Fibroblast of skin of scalp (primary cell): ENCODE data around the gene NUDCD2. TPM values are rescaled to one million over a fixed set of nuclear protein-coding genes. Genes with fewer than 3 reads are reported as not detected.

Source experiments
- DNase-seq: peaks from one replicate; pipeline ENCODE4 v3.0.0-alpha.2; 2013
- polyA plus RNA-seq, 2 experiments: library from polyadenylated mRNA; unstranded; fragments of 120-200 nt; gene quantifications; one replicate each; pipeline ENCODE4 v1.2.1, GENCODE V29; 2013; ENCODE audit not compliant: insufficient read length in 2 of 2

Gene NUDCD2, protein sequence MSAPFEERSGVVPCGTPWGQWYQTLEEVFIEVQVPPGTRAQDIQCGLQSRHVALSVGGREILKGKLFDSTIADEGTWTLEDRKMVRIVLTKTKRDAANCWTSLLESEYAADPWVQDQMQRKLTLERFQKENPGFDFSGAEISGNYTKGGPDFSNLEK
- 36.1 TPM for polyA plus RNA-seq (2013, experiment 1 of 2; ENCODE audit: insufficient read length)
- polyA plus RNA-seq (2013, experiment 2 of 2; ENCODE audit: insufficient read length) = 37.3 TPM

DNA sequence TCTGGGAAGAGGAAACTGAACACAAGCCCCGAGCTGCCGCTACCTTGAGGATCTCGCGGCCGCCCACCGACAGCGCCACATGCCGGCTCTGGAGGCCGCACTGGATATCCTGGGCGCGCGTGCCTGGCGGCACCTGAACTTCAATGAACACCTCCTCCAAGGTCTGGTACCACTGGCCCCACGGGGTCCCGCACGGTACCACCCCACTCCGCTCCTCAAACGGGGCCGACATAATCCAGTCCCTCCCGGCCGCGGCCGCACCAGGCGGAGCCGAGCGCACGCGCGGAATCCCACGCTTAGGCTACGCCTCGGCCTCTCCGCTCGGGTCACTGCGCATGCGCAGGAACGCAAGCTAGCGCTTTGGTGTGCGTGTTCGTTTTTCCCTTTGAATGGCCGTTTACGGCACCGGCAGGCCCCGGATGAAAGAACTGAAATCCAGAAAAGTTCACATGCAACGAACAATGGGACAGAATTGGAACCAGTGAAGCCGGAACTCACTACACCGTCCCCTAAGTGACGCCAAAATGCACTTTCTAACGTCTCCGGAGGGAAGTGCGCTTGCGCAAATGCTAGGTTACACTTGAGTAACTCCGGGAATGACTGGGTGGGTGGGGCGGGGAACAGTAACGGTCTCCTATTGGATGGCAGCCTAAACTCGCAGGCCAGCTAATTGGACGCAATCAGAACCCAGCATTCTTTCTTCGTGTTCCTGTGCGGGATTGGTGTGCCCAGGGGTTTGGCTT lies at the start of gene NUDCD2:
TSS of gene NUDCD2 (minus strand) at position 284 of the 743 bp plus-strand sequence. CDS start at position 232, 52 bp downstream.
- DNase-seq = peak; percentile 99

DNA sequence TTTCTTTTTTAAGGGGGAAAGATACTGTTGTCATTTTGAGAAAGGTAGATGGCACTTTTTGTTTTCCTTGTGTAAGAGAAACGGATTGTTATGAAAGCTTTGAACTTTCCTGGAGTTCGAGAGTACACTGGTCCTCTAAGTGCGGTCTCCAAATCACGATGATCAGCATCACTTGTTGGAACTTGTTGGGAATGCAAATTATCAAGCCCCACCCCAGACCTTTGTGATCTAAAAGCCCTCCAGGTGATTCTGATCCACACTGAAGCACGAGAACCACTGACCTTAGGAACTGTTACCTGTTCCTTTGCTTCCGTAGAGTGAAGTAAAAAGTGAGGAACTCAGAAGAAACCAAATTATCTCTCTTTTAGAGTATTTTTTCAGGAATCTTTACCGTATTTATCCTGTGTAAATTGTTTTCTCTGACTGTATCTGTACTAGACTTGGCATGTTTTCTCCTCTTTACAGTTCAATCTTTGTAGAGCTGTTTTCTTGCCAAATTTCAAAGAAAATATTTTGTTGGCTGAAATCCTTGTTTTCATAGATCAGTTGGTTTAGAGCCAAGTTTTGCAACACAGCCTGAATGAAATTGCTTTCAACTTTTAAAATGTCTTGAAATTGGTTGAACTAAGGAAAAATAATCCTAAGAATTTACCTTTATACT lies 49.5 kb upstream of the NUDCD2 start:
- DNase-seq = peak; percentile 65

DNA sequence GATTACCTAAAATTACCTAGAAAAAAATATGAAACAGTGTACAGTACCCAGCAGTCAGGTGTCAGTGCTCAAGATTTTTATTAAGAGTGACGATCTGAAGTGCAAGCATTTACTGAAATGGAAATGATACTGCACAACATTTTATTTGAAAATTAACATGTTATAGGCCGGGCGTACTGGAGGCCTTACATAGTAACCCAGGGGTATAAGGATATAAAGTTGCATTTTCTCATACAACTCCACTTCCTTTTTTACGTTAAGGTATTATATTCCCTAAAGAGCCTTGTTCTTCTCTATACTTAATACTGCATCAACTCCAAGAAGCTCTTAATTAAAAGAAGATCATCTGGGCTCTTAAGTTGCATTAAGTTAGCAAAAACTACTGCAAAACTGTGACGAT lies 48.9 kb upstream of the NUDCD2 start:
- no peak for DNase-seq

DNA sequence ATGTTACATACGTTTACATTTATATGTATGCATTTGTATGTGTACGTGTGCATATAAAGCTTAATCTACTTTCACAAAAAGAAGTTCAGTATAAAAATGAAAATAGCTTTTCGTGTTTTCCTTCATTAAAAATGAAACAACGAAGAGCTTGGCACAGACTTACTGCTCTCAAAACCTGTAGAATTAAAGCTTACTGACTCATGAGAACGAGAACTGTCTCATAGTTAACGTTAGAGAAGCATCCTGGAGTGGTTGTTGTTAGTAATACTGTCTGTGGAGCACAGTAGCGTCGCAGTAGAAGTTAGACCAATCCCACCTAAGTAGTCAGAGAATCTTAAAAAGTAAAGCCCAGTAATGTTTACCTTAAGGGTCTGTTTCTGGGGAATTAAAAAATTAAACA lies 46.8 kb upstream of the NUDCD2 start:
- DNase-seq = no peak

DNA sequence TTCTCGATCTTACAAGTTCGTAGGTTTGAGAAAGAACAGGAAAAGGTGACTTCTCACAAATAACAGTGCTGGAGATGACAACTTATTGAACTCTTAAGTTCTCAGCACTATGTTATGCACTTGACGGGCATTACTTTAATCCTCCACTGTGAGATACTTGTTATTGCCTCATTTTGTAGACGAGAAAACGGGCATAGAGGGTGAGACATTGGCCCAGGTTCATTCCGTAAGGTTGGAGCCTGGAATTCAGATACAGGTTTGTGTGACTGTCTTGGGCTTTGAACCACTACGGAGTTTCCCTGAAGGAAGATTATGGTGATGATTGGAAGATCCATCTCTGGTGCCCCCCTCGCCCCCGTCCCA lies 46.2 kb upstream of the NUDCD2 start:
- DNase-seq = no peak

DNA sequence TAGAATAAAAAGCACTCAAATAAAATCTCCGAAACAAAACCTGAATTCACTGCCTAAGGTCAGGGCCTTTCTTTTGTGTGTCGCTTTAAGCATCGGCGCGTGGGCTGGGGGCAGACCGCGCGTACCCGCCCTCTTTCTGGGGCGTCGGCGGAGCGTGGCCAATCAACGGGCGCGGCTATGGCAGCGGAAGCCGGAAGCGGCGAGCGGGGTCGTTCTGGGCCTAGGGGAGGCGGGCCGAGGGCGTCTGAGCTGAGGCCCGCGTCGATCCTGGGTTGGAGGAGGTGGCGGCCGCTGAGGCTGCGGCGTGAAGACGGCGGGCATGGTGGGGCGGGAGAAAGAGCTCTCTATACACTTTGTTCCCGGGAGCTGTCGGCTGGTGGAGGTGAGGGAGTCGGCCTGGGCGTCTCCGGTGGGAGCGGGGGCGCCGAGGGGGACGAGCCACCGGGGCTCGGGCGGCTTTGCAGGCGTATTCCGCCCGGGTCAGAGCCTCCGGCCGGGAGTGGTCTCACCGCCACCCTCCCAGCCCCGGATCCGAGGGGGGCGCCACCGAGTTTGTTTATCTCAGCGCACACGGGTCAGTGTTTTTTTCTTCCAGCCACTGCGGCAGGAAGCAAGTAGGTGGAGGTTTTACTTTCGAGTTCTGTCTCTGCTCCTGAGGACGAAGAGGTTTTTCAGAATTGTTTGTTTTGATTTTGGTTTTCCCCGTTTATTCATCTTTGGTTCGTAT lies 45.6 kb upstream of the NUDCD2 start, which contains the start of gene MAT2B:
TSS of gene MAT2B (plus strand) at position 252 of the 727 bp plus-strand sequence. CDS start at position 320, 68 bp downstream.
- DNase-seq = peak; percentile 94

DNA sequence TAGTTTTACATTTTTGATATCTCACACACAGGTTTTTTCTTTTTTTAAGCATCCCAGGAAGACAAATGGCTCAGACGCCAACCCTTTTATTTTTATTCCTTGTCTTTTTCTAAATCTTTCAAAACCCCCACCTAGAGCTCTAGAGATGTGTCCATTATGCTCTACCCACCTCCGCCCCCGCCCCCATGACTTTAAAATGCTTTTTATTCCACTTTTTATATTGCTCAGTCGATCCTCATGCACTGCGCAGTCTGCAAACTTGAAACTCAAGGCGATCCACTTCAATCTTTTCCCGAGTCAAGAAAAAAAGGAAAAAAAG lies 45.1 kb upstream of the NUDCD2 start:
- DNase-seq = no peak

DNA sequence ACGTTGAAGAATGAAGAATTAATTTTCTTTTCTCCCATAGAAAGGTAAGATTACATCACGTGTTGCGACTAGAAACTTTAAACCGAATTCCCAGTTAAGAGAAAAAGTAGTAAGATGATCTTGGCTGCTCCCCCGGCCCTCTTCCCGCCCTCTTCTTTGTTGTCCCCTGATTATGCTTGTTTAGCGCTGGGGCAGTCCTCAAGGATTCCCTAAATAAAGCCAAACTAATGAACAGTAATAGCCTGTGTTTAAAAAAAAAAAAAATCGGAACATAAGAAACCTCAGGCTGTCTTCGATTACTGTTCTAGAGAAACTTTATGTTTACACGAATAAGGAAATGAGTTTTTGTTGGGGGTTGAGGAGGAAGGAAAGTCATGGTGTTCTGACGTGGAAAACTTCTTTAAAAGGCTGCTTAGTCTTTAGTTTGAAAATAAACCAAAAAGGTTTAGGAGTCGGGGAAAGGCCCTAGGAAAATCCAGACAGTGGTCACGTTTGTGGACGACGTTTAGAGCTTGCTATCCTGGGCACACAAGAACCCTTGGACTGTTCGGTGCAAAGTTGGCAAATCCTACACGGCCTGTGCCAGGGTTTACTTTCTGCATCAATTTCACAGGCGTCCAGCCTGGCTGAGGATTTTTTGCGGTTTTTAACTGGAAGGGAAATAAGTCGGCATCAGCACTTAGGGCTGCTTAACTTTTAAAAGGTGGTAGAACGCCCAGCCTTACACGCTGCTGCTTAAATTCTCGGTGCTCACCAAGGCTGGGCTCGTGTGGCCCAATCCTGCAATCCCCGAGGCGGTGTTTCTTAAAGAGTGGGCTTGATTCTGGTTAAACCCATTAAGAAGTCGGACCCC lies 44.4 kb upstream of the NUDCD2 start:
- peak; percentile 51 for DNase-seq

DNA sequence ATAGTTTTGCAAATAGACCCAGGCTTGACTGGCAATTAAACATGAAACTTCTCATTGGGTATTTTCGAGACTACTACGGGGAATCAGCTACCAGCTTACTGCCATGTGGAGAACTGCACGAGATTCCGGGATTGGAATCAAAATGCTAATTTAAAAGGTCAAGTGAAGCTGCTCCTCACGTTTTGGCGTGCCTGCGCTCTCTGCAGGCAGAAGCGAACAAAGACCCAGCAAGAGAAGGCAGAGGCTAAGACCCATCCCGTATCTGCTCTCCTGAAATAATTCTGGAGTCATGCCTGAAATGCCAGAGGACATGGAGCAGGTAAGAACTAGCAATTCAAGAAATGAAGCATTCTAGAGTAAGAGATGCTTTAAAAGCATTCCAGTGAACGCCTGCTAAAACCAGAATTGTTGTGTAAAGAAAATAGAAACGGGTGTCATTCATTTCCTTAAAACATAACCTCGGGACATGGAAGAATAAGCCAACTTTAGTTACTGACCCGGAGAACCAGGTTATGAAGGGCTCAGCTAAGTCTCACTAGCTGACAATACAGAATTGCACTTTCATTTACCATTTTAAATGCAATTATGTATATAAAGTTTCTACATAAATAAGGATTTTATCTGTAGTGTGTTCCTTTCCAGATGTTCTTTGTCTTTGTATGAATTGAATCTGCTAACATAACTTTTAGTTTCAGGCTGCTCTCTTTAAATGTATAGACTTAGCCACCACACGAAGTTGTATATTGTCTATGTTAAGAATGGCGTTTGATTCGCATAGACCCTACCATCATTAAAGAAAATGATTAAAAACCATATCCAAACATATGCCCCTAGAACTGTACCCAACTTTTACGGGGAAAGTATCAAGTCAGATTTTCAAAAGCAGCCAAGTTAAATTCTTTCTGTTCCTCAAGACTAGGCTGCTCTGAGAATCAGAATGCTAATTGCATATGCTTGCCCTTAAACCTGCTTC lies 43.5 kb upstream of the NUDCD2 start:
- DNase-seq = peak; percentile 82

DNA sequence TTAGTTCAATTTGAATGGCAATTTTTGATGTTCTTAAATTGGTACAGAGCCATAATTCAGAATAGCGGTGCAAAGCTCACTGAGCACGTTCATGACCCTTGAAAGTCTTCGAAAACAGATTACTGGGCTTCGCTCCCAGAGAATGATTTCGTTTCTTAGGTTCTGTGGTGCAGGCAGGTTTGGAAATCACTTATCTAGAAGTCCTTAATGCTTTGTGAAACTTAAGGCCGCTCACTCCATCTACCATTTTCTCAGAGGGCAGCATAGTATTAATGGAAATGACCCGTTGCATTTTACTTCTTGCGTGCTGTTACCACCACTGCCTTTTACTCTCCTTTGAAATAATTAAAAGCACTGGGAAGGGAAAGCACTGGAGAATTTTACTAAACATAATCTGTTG lies 42.6 kb upstream of the NUDCD2 start:
- DNase-seq = no peak

DNA sequence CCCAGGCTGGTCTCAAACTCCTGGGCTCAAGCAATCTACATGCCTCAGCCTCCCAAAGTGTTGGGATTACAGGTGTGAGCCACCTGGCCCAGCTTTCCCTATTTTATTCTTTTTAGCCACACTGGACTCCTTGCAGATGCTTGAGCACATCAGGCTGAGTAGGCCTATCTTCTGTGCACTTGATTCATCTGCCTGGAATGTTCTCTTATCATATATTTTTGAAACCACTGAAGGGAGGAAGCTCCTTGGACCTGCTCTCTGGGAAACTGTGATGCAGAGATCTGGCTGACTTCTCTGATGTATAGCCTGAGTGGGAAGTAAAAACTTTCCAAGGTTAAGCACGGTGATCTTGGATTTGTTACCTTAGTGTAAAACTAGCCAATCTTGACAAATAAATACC lies 39.0 kb upstream of the NUDCD2 start:
- peak; percentile 37 for DNase-seq

DNA sequence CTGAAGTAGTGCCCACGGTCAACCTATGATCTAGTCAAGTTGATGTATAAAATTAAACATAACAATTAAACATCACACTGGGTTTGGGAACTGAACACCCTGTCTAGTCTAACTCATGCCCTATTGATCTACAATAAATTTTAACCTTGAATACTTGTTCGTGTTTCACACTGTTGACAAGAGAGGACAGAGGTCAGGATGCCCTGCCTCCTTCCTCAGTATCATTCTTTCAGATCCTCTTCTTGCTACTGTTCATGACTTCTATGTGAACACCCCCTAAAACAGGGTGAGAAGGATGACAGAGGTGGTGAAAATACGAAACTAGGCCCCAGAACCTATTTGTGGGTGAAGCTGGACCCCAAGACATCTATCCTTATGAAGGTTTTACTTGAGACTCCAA lies 37.4 kb upstream of the NUDCD2 start:
- no peak for DNase-seq

DNA sequence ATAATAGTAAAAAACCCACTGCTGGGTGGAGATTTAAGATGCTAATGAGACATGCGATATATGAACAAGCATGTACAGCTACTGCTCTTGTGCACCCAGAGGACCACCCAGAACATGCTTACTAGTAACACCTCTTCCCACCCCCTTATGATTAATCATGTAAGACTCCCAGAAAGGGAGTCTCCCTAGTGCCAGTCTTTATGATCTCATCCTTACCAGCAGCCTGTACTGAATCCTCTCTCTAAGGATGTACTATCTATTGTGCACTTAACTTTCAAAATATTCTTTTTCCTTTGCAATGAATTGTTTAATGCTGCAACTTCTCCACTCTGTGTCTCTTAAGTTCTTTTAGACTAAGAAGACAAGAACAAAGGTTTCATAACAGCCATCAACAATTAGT lies 36.4 kb upstream of the NUDCD2 start:
- peak; percentile 58 for DNase-seq

DNA sequence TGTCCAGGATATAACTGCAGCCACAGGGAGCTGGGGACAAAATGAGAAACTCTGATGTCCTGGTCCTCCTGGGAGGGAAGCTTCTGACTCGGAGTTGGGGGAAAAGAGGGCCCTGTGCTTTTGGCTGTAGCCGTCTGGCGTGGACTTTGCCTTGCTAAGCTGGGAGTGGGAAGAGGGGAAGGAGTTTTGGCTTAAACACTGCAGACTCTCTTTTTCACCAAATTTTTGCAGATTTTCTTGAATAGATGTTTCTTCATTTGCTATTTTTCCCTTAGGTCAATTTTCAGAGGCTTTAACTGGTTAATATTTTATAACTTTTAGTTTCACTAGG lies 29.8 kb upstream of the NUDCD2 start:
- no peak for DNase-seq

DNA sequence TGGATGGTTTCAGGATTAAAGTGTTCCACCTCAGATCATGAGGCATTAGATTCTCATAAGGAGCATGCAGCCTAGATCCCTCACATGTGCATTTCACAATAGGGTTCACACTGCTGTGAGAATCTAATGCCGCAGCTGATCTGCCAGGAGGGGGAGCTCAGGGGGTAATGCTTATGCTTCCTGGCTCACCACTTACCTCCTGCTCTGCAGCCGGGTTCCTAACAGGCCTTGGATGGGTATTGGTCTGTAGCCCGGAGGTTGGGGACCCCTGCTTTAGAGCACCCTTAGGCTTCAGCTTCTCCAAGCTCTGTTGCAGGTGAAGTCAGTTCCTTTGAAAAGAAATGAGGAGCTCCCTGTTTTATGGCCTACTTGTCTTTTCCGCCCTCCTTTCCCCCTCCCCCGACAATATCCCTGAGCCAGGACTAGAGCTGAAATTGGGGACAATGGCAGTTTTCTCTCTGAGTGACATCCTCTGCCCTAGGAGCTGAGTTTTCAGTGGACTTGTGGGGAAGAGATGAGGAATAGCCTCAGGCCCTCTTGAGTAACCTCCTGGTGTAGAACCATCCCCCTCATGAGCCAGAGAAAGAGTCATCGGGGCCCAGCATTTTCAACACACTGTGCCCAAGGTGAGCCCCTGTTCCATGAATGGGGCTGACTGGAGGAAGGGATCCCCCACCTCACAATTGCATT lies 29.3 kb upstream of the NUDCD2 start:
- DNase-seq = no peak

DNA sequence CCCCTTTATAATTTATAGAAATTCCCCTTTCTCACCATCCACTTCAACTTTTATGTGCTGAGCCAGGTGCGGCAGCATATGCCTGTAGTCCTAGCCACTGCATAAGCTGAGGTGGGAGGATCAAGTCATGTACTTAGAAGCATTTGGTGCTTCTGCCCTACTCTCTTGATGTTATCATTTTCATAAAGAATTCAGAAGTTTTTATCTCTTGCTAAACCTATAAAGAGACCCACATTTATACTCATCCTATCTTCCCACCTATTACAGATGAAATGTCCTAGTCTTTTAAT lies 19.0 kb upstream of the NUDCD2 start:
- DNase-seq = no peak

DNA sequence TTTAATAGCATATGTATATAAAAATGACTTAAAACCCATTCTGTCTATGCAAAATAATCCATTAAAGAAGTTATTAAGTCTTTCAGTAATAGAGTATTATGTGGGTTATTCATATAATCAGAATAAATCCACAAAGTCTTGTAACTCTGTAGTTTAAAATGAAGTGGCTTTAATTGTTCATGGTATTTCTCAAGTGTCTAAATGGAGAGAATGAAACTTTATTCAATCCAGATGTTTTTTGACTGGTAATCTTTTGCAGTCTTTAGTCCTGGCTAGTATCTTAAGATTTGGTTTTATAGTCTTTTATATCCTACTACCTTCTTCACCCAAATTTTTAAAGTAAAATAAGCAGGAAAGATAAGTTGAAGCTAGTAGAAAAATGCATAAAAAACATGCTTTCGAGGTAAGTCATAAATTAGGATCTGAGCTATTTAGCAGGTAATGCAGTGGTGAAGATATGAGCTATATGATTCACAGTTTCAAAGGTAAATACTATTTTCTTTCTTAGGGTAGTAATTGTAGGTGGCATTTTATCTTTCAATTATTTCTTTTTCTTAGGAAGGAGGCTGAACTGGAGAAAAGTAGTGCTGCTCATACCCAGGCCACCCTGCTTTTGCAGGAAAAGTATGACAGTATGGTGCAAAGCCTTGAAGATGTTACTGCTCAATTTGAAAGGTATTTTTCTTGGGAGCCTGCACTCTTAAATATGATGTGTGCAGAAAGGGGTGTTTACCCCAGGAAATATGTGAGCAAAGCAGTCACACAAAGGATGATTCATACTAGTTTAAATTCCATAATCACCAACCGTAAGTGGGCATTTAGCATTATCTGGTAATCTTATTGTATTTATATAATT lies 18.5 kb upstream of the NUDCD2 start:
- DNase-seq = peak; percentile 29

DNA sequence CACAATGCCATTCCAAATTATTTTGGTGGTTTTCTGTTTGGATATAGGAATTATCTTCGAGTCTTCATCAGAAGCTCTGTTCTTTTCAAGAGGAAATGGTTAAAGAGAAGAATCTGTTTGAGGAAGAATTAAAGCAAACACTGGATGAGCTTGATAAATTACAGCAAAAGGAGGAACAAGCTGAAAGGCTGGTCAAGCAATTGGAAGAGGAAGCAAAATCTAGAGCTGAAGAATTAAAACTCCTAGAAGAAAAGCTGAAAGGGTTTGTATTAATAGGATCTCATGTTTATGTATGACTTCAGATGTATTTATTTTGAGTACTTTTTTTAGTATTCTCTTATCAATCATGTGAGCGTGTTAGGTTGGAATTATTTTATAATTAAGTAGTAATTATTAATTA lies 15.5 kb upstream of the NUDCD2 start:
- no peak for DNase-seq

DNA sequence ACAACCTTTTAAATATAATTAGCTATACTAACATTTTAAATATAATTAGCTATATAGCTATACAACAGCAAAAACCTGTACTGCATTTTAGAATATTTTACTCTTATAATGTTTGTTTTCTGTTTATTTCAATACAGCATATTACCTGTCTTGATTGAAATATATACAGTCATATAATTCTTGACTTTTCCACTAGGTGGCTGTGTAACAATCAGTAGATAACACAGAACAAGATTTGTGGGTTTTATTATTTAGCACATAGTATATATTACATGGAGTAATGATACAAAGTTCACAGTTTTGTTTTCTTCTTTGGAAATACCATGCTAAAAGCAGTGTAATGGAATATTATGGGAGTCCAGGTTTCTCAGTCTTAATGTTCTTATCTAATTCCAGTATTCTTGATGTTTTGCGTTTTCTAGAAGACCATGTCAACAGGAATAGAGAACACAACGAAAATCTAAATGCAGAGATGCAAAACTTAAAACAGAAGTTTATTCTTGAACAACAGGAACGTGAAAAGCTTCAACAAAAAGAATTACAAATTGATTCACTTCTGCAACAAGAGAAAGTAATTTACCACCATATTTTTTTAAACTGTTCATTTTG lies 13.8 kb upstream of the NUDCD2 start:
- DNase-seq = peak; percentile 16
